Aorta (tissue), 5 donors: ENCODE measurements around the gene ERCC2. TPM values are rescaled to one million over a fixed set of nuclear protein-coding genes. Genes with fewer than 3 reads are reported as not detected.
"Not testable (repeated sequence)": the region's sequence is repeated elsewhere in the genome, so short reads cannot be mapped to it uniquely, and the experiment has no call there.

Experiments used
- ATAC-seq: fragments of 200-7000 bp; cut with Tn5 transposase; one replicate; pipeline ENCODE4 v1.9.1; 2022; ENCODE audit warnings: moderate library complexity; ENCODE audit not compliant: low FRiP score
- DNase-seq, 2 donors: peaks; one replicate each; pipeline ENCODE4 v3.0.0-alpha.2; 2020
- H3K27ac ChIP-seq, 2 donors: one replicate each; pipeline ENCODE4 v1.5.1; 2013; ENCODE audit warnings: low read length in 2 of 2, mild to moderate bottlenecking in 2 of 2, moderate library complexity in 2 of 2, control low read depth in 1 of 2, inconsistent platforms in 1 of 2, low read depth in 1 of 2
- H3K27me3 ChIP-seq, 2 donors: one replicate each; pipeline ENCODE4 v1.6.1; 2013; ENCODE audit warnings: control low read depth in 1 of 2, low read length in 1 of 2, mild to moderate bottlenecking in 1 of 2, moderate library complexity in 1 of 2; ENCODE audit not compliant: insufficient read depth in 2 of 2, control insufficient read depth in 1 of 2
- H3K36me3 ChIP-seq, 2 donors: one replicate each; pipeline ENCODE4 v1.6.1; 2013; ENCODE audit warnings: control low read depth in 1 of 2, low read length in 1 of 2, mild to moderate bottlenecking in 1 of 2; ENCODE audit not compliant: insufficient read depth in 2 of 2, control insufficient read depth in 1 of 2
- H3K4me1 ChIP-seq, 2 donors: one replicate each; pipeline ENCODE4 v1.6.1; 2013; ENCODE audit warnings: low read length in 2 of 2, control low read depth in 1 of 2, mild to moderate bottlenecking in 1 of 2, moderate library complexity in 1 of 2; ENCODE audit not compliant: insufficient read depth in 2 of 2, control insufficient read depth in 1 of 2
- H3K4me3 ChIP-seq, 2 donors: one replicate each; pipeline ENCODE4 v1.5.1; 2013; ENCODE audit warnings: low read length in 2 of 2, control low read depth in 1 of 2, mild to moderate bottlenecking in 1 of 2
- H3K9me3 ChIP-seq: one replicate; pipeline ENCODE4 v1.6.1; 2013; ENCODE audit warnings: mild to moderate bottlenecking, low read length; ENCODE audit not compliant: control insufficient read depth
- WGBS, 2 donors: extraction: QIAGEN DNeasy Blood & Tissue Kit; methylation state at CpG; one replicate each; pipeline ENCODE4 v1.1.7; 2013; 5-methylcytosine and 5-hydroxymethylcytosine counted together
- intact Hi-C, 2 donors: fragments of 100-400 bp; cut with DNase I; formaldehyde crosslinking; loops; one replicate each; pipeline versions ENCODE4 v1.14.2 to v1.15.0; 2022
- polyA plus RNA-seq, 2 donors: library from polyadenylated mRNA; stranded (reverse); fragments of 200-250 nt; gene quantifications; one replicate each; pipeline ENCODE4 v1.2.3, GENCODE V29; 2013
- total RNA-seq, 2 donors: library from RNA; stranded (reverse); fragmentation: NEBNext Ultra II Directional; extraction: Animal tissue kit (Norgen Biotek cat#: 25700); gene quantifications; one replicate each; pipeline ENCODE4 v1.2.1, GENCODE V29; 2021
- donor health status: healthy with polysubstance abuse.
- donor health status: Bipolar disorder and iron deficiency.
- donor health status: DM: no; HTN: no; CAD: no.
- donor health status: DM: no; HTN: no; CAD: no.
- donor health status: DM: yes; HTN: yes; CAD: no.

The ERCC2 gene
- total and polyA plus RNA-seq, 4 donors, result 5.1 to 27.2 (median 12.7) TPM

- Histone ChIP-seq H3K27ac (no peak overlapping the region), H3K36me3 (no peaks in the 10 kb centered on the region), H3K4me1 (no peaks in the 10 kb centered on the region), H3K9me3 (no peaks in the 10 kb centered on the region), H3K4me3 (no peak overlapping the region), H3K27me3 (no peaks in the 10 kb centered on the region)
- intact Hi-C loops, result loop anchor here (5.0 to 10.0 kb wide), 2 partner anchors 87 to 435 kb away; partner anchors contain the start of genes APOE (in 1 of the 2) and MARK4 (in 1 of the 2)
- WGBS, 2 donors, result 86 to 91% methylated on average over 5 to 6 of the region's 6 CpGs
- DNase-seq, result no peak
- no peak for ATAC-seq
These were observed 30.7 kb downstream of the ERCC2 start for GRCh38 chr19:45339629-45340028.

GRCh38 chr19:45336696-45337251 is 33.6 kb downstream of the ERCC2 start:
- H3K4me1 ChIP-seq, result no peaks in the 10 kb centered on the region
- no peak overlapping the region for H3K27ac ChIP-seq
- 64 to 69% methylated on average over 11 of the region's 11 CpGs for WGBS, 2 donors
- intact Hi-C loops, result loop anchor here (5.0 to 10.0 kb wide), 2 partner anchors 84 to 432 kb away; partner anchors contain the start of genes APOE (in 1 of the 2) and MARK4 (in 1 of the 2)
- no peak for ATAC-seq
- H3K36me3 ChIP-seq, result no peaks in the 10 kb centered on the region
- no peak for DNase-seq
- no peak overlapping the region for H3K4me3 ChIP-seq
- no peaks in the 10 kb centered on the region for H3K27me3 ChIP-seq
- H3K9me3 ChIP-seq, result no peaks in the 10 kb centered on the region

- not testable (repeated sequence) for H3K4me1 ChIP-seq
- intact Hi-C loops, result loop anchor here (5.0 to 10.0 kb wide), 2 partner anchors 83 to 430 kb away; partner anchors contain the start of genes APOE (in 1 of the 2) and MARK4 (in 1 of the 2)
These were observed 35.5 kb downstream of the ERCC2 start for GRCh38 chr19:45334881-45335280.

GRCh38 chr19:45333609-45334303 is 36.6 kb downstream of the ERCC2 start:
- no peaks in the 10 kb centered on the region for H3K27me3 ChIP-seq
- no peaks in the 10 kb centered on the region for H3K4me1 ChIP-seq
- no peaks in the 10 kb centered on the region for H3K9me3 ChIP-seq
- no peak overlapping the region for H3K4me3 ChIP-seq
- 81 to 85% methylated on average over 10 of the region's 10 CpGs for WGBS, 2 donors
- intact Hi-C loops, result loop anchor here in 1 of 2 donors (10.0 kb wide), 1 partner anchor 429 kb away; the partner anchor contains the start of gene APOE
- H3K27ac ChIP-seq, result no peak overlapping the region
- DNase-seq (no peak), ATAC-seq (no peak)
- no peaks in the 10 kb centered on the region for H3K36me3 ChIP-seq

More at GRCh38 chr19:45334881-45335280, 35.5 kb downstream of the ERCC2 start:
- not testable (repeated sequence) for H3K9me3 ChIP-seq, DNase-seq, H3K4me3 ChIP-seq, ATAC-seq, H3K27ac ChIP-seq, H3K27me3 ChIP-seq, H3K36me3 ChIP-seq
- 92 to 93% methylated on average over 4 of the region's 4 CpGs for WGBS, 2 donors

- no peak overlapping the region for H3K4me3 ChIP-seq
- intact Hi-C loops, result loop anchor here in 1 of 2 donors (10.0 kb wide), 1 partner anchor 427 kb away; the partner anchor contains the start of gene APOE
- WGBS, 2 donors, result 84 to 86% methylated on average over 7 of the region's 7 CpGs
These were observed 39.0 kb downstream of the ERCC2 start for GRCh38 chr19:45331411-45331810.

GRCh38 chr19:45327404-45328143 is 42.8 kb downstream of the ERCC2 start:
- no peak for ATAC-seq
- intact Hi-C loops, result no loop called here
- 76 to 78% methylated on average over 13 of the region's 13 CpGs for WGBS, 2 donors

More at GRCh38 chr19:45331411-45331810, 39.0 kb downstream of the ERCC2 start:
- ATAC-seq (no peak), DNase-seq (no peak)
- Histone ChIP-seq H3K4me1 (no peaks in the 10 kb centered on the region), H3K27ac (no peak overlapping the region), H3K27me3 (no peaks in the 10 kb centered on the region), H3K36me3 (no peaks in the 10 kb centered on the region), H3K9me3 (no peaks in the 10 kb centered on the region)

GRCh38 chr19:45324349-45324907 is 45.9 kb downstream of the ERCC2 start:
- H3K27ac ChIP-seq, result no peak overlapping the region
- DNase-seq, result no peak
- no peaks in the 10 kb centered on the region for H3K4me1 ChIP-seq
- no peaks in the 10 kb centered on the region for H3K27me3 ChIP-seq
- no peaks in the 10 kb centered on the region for H3K36me3 ChIP-seq
- WGBS, 2 donors, result 71 to 73% methylated on average over 11 of the region's 11 CpGs
- intact Hi-C loops, result no loop called here
- H3K9me3 ChIP-seq, result no peaks in the 10 kb centered on the region
- no peak for ATAC-seq
- no peak overlapping the region for H3K4me3 ChIP-seq

More at GRCh38 chr19:45327404-45328143, 42.8 kb downstream of the ERCC2 start:
- H3K4me1 ChIP-seq, result no peaks in the 10 kb centered on the region
- H3K4me3 ChIP-seq, result no peak overlapping the region
- H3K27me3 ChIP-seq, result no peaks in the 10 kb centered on the region
- no peak for DNase-seq
- no peaks in the 10 kb centered on the region for H3K9me3 ChIP-seq
- H3K27ac ChIP-seq, result no peak overlapping the region
- no peaks in the 10 kb centered on the region for H3K36me3 ChIP-seq

- Histone ChIP-seq H3K27me3 (no peaks in the 10 kb centered on the region), H3K27ac (no peak overlapping the region), H3K4me3 (no peak overlapping the region), H3K4me1 (no peaks in the 10 kb centered on the region), H3K36me3 (no peaks in the 10 kb centered on the region), H3K9me3 (no peaks in the 10 kb centered on the region)
- 1% methylated on average over 29 to 30 of the region's 30 CpGs for WGBS, 2 donors
- ATAC-seq (no peak), DNase-seq (no peak)
- intact Hi-C loops, result no loop called here
These were observed 46.7 kb downstream of the ERCC2 start for GRCh38 chr19:45323671-45324081.
